HG02610 (cell line): Measurements from ENCODE around the gene SPINK8.
A peak's percentile ranks its signal among the peaks of the same experiment; 100 is the strongest.
"Not testable (repeated sequence)": the region's sequence is repeated elsewhere in the genome, so short reads cannot be mapped to it uniquely, and the experiment has no call there.

Source experiments
- ATAC-seq: cut with Tn5 transposase; IDR thresholded peaks from one replicate; pipeline ENCODE4 v1.9.1; 2021; ENCODE audit warnings: mild to moderate bottlenecking, moderate library complexity; ENCODE audit not compliant: unreplicated experiment

The SPINK8 gene

DNA sequence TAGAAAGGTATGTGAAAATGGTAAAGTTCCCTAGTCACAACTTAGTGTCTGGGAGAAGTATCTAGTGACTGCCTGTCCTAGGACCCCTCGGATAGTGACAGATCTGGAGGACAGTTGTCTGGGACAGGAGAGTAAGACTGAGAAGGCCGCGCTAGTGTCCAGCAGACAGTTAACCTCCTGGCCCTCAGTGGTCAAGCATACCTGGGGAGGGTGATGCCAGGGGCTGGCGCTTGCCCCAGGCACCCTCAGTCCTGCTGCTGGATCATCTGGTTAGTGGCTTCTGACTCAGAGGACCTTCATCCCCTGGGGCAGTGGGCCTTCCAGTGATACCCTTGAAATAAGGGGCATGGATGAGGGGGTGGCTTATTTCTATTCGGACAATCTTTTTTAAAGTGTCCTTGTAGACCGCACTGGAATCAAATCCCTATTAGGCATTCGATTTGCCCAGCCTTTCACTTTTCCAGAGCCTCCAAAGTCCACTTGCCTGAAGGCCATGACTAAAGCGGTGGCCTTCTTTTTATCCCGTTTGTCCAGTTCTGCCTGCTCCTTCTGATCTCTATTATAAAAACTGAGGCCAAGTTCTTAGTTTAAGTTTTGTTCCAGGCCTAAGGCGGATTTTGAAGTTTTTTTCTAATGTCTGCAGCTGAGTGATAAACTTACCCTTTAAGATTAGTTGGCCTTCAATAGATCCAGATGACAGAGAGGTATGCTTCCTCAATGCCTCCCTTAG is 1.6 kb downstream of the SPINK8 start:
- not testable (repeated sequence) for ATAC-seq

DNA sequence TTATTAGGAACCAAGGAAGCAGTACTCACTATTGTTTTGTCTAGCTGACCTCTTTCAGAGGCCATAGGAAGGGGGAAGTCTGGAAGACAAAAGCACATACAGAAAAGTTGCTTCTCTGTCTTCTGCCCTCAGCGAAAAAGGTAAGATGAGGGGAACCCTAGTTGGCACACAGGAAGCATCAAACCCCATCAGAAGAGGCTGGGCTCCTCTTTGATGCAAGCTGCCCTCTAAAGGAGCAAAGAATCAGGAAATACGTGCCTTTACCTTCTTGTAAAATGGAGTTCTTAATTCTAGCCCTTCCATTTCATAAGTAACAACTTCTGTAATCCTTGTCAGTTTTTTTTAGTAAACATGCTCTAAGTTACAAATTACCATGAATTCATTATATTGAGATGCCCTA is 12.5 kb downstream of the SPINK8 start:
- ATAC-seq: no peak

DNA sequence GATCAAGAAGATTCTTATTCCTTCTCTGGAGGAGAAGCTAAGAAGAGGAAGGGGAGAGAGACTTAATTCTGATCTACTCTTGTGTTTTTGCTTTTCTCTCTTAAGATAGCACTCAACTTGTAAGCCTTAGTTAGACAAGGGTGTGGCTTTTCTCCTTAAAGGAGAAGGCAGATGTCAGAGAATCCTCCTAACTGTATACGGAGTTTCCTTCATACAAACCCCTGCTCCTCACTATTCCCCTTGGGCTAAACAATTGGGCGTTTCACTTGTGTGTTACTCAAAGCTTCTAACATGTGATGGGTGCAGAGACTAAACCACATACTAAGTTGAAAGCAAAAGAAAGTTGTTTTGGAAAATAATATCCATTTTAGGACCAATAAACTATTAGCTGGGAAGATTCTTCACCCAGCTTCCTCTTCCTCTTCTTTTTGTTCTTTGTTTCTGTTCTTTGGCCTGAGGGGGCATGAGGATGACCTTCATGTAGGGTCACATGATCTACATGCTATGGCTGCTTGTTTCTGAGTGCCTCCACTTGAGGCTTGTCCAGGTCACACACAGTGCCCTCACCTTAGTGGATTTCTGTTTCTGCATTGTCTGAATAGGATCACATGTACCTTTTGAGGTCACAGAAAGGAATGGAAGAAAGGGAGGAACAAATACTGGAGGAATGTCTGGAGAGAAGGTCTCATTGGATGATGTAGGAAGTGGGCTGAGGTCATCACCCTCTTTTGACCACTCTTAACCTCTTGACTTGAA is 14.6 kb downstream of the SPINK8 start:
- no peak for ATAC-seq

DNA sequence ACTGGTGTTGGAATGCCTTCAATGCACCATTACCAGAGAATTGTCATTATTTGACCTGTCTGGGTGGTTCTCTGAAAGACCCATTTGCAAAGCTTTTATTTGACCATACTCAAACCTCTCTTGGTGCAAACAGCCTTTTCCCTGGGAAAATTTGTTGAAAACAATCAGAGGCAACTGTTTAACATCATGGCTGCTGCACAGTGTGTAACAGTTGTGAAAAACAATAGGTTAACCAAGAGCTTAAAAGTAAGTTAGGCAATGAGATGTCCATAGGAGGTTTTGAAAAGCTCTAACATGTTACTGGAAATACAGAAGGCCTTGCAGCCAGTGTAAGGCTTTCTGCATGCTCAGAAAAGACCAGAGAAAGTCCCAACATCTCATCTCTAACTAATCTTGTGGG is 18.9 kb downstream of the SPINK8 start:
- ATAC-seq: no peak

DNA sequence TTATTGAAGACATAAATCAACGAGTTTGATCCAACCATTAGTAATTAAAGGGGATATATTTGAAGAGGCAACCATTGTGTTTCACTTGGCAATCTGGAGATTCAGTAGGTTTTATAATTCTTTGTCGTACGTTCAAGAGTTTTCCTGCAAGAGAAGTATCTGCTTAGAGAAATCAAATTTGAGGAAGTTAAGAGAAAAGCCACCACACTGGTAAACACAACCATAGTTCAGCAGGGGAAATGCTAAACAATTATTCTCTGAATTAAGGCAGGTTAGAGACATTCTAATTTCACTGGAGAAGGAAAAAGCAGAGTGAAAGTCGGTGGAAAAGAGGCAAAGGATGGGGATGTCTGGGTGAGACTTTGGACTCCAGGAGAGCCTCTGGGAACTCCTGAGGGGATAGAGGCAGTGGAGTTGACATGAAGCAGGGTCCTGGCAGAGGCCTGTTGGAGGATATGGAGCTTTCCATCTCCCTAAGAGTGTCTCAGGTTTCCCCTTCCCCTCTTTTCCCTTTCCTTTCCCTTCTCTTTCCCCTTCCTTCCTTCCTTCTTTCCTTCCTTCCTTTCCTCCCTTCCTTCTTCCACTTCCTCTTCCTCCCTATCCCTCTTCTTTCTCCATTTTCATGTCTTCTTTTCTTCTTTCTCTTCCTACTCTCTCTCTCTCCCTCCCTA is 26.5 kb downstream of the SPINK8 start:
- ATAC-seq: no peak

DNA sequence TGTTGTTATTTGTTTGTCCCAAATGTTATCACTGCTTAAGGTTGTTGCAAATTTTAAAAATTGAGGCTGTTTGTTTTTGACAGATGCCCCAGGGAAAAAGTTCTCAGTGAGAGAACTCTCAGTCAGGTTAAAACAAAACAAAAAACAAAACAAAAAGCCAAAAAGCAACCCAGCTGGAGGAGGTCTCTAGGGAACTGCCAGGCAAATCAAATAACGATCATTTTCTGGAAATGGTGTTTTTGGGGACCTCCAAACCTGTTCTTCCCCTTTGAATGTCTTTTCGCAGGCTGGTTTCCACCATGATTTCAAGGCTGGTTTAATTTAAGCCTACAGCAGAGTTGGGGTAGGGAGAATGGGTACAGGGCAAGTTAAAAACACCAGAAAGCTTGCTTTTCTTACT is 27.2 kb downstream of the SPINK8 start:
- ATAC-seq: no peak

DNA sequence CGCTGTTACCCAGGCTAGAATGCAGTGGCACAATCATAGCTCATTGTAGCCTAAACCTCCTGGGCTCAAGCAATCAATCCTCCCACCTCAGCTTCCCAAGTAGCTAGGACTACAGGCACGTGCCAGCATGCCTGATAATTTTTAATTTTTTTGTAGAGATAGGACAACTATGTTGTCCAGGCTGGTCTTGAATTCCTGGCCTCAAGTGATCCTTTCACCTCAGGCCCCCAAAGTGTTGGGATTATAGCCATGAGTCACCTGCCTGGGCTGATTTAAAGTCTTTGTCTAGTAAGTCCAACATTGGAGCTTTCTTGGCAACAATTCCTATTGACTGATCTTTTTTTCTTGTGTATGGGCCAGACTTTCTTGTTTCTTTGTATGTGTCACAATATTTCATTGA is 28.1 kb downstream of the SPINK8 start:
- ATAC-seq: no peak

DNA sequence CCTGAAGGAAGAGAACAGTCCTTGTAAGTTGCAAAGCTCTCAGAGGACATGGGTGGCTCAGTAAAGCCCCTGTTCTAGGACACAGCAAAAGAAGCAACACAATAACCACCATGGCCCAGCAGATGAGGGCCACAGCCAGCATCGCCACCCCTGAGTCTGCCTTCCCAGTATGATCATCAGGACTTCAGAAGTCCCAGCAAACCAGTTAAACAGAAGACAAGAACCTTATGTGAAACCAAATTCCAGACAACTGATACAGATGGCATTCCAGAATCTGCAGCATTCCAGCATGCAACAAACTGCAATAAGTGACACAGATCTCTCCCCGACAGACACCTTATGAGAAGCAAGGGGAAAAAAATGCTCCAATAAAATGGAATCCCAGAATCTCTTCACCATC is 30.4 kb downstream of the SPINK8 start:
- ATAC-seq: no peak

DNA sequence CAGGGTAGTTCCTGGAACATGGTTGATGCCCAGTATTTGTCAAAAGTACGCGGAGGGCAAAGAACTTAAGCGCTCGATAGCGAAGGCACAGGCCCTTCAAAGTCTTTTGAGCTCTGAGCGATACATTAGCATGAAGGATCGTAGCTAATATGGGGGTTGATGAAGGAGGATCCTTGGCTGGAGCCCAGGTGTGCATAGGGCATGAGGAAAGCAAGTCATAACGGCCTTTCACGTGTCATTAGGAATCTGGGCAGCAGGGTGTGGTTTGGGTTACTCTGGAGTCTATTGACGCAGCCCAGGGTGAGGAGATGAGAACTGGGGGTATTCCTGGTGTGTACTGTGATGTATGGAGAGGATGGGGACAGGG is 31.7 kb downstream of the SPINK8 start:
- no peak for ATAC-seq

DNA sequence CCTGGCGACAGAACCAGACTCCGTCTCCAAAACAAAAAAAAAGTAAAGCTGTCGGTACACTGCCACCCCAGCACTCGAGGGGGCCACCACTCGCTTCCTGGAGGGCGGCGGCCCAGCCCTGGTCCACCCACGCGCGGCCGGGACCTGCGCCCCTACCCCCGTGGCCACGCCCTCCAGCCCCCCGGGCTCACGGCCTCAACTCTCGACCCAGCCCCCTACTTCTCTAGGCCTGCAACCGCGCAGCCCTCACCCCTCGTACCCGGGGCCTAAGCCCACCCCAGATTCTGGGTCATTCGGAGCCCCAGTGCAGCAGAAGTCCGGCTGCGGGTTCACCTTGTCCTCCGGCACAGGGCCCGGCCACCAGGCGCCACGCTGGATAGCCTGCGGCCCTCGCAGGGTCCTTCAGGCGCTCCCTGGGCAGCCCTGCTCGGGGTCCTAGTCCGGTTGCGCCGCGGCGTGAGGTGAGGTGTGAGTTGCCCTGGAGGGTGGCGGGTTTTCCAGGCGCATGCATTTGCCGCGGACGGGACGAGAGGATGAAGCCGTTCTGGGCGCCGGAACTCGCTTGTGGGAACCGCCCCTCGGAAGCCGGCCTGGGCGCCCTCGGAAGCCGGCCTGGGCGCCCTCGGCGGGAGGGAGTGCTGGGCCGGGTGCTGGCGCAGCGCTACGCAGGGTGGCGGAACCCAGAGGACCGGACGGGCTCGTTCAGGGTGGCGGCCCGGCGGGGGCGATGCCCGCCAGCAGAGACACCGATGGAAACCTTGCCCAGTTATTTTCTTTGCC is 32.3 kb downstream of the SPINK8 start, which contains the start of gene NME6:
NME6 (minus strand) TSS at position 348 of the 780 bp plus-strand sequence.
- peak; percentile 72 for ATAC-seq

DNA sequence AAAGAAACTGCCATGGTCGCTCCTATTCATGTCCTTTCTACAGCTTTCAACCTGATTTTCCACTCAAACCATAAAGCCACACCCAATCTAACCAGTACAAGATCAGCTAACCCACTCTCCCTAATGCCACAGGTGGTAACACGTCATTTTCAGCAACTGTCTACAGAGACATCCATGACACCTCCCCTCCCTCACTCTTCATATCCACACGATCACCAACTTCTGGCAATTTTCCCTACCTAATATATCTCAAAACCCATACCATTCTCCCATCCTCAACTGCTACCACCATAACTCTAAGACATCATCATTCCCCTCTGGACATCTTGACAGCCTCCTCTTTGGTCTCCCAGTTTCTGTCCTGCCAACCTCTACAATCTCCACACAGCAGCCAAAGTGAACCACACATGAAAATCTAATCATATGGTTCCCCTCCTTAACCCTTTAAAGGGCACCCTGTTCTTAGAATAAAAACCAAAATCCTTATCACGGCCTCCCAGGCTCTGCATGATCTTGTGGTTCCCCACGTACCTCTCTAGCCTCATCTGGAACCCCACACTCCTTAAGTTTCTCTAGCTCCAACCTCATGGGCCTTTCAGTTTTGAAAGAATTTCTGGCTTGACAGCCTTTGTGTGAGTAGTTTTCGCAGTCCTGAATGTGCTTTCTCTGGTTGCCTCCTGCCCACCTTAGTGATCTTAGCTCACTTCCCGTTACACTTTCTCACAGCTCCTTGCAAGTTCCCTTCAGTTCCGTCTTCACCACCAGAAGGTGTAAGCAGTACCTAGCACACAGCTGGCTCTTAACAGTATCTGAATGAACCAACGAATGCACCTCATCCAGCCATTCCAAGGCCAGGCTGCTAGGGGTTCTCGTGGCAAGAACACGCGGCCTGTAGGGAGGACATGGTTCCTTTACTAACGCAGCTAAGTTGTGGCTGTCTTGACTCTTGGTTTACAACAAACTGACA is 33.4 kb downstream of the SPINK8 start:
- ATAC-seq: no peak

DNA sequence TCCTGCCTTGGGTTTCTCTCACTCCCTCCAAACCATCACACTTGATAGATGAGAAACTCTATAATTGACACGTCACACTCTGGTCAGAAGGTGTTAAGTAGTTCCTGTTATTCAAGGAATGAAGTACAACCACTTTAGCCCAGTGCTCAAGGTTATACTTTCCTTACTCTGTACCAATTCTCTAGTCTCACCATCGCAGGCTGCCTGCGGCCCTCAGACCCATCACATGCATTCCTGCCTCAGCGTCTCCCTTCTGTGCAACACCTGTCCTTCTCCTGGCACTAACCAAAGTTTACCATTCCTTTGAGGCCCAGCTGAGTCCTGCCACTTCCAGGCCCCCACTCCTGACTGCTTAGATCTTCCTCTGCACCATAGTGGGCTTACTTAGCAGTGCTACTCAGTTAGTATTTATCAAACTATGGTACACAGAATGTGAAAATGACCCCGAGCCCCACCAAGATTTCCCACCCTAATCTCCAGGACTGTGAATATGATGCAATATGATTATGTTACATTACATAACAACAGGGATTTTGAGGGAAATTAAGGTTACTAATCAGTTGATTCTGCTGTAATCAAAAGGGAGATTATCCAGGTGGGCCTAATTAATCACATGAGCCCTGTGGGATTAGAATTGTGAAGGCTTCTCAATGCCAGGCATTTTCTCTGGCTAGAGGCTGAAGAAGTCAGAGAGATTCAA is 36.2 kb downstream of the SPINK8 start:
- no peak for ATAC-seq

DNA sequence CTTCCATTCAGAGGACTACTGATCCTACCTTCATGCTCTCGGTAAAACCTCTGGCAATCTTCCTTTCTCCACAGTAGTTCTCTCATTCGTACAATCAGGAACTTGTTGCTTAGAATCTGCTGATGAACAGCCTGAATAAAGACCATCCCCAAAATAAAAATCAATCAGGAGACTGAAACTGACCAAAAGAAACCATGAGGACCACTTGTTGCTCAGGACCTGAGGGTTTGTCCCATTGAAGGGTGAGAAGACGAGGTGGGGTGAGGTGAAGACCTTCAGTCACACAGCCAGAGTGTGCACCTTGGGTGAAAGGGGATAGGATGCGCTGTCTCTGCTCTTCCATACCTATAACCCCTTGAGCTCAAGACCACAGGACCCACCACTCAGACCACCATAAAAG is 36.8 kb downstream of the SPINK8 start:
- ATAC-seq: no peak

DNA sequence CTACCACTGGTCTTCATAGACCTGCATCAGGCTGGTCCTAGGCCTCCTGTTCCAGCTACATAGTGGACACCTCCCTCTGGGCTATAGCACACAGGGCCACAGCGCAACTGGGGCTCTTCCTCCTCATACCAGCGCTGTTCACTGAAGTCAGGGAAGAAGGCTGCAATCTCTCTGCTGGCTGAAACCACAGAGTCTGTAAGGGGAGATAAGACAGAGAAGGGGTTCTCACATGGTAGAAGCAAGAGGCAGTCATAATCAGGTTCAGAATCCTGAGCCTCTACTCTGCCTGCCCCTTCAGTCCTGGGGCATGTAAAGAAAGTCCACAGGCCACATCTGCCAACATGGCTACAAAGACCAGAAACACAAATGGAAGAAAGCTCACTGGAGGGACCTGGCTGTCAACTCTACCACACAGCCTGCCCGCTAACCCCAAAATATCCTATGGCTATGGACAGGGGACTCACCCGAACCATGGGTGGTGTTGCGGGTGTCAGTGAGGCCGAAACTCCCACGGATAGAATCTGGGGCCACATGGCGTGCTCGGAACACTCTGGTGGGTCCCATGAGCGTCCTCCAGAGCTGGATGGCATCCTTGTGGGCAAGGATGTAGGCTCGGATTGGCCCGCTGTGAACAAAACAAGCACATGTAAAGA is 38.7 kb downstream of the SPINK8 start:
- no peak for ATAC-seq

DNA sequence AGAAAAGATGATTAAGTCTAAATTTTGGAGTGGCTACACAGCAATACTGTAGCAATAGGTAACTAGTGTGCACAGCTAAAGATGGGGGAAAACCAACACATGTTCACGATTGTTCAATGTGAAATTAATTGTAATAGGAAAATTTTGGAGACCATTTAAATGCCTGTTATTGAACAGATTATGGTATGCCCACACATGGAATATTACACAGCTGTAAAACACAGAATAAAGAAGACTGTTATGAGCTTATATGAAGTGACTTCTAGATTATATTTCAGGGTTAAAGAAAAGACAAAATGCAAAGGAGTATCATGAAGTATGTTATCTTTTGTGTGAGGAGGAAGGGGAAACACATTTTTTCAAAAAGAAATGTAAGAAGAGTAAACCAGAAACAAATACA is 43.8 kb downstream of the SPINK8 start:
- no peak for ATAC-seq

DNA sequence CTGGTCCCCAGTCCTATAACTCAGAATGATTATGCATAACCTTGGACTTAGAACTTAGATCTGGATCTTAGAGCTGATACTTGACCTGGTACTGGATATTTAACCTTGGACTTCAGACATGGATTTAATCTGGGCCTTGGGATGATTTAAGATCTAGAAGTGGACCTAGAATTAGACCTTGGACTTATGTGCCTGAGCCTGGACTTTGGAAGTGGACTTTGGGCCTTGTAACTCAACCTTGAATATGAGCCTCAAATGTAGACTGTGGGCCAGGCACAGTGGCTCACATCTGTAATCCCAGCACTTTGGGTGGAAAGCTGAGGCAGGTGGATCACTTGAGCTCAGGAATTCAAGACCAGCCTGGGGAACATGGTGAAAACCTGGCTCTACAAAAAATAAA is 46.4 kb downstream of the SPINK8 start:
- no peak for ATAC-seq

DNA sequence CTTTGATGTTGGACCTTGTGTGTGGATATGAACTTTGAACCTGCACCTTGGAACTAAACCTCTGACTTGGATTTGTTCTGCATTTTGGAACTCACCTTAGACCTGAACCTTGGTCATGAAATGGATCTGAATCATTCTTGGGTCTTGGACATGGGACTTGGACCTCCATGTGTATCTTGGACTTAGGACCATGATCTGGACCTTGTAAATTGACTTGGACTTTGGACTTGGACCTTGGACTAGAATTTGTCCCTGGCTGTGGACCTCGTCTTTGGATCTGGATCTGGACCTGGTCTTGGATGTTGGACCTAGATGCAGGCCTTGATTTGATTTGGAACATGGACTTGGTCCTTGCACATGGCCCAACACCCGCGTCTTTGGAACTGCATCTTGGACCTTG is 47.2 kb downstream of the SPINK8 start:
- no peak for ATAC-seq

DNA sequence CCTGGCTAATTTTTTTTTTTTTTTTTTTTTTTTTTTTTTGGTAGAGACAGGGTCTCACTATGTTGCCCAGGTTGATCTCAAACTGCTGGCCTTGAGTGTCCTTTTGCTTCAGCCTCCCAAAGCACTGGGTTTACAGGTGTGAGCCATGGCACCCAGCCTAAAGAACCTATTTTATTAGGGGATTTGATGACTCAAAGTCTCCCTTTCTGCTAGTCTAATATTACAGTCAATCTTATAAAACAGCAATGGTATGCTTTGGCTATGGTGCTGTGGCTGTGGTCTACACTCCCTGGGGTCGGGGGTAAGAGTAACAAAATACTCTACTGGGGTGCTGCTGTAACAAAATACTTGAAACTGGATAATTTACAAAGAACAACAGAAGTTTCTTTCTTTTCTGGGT is 47.8 kb downstream of the SPINK8 start:
- no peak for ATAC-seq

DNA sequence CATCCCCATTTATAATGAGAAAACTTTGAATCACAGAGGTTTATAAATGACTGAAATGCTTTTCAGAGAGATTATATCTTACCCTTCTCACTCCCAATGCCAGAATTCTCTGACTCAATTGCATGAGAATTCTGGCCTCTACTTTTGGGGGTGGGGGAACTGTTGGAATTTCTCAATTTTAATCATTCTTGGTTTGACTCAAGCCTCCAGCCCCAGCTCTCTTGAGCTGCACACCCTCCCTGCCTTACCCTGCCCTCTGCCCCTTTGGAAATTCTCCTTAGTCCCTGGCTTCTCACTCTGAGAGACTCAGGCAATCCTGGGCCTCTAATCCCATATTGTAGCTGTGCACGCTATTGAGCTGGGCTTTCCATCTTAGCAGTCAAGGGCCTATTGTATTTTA is 48.3 kb downstream of the SPINK8 start:
- ATAC-seq: no peak
